ENCODE data around the gene ABCA2. TPM values are rescaled to one million over a fixed set of nuclear protein-coding genes. Genes with fewer than 3 reads are reported as not detected.

The ABCA2 gene
- total and polyA plus RNA-seq, 9 of the 15 experiments (the other 6 are each of a cell fraction or from before 2014, with no cell fraction given): 0.69 to 16.3 (median 6.1) TPM; not detected in 2

DNA sequence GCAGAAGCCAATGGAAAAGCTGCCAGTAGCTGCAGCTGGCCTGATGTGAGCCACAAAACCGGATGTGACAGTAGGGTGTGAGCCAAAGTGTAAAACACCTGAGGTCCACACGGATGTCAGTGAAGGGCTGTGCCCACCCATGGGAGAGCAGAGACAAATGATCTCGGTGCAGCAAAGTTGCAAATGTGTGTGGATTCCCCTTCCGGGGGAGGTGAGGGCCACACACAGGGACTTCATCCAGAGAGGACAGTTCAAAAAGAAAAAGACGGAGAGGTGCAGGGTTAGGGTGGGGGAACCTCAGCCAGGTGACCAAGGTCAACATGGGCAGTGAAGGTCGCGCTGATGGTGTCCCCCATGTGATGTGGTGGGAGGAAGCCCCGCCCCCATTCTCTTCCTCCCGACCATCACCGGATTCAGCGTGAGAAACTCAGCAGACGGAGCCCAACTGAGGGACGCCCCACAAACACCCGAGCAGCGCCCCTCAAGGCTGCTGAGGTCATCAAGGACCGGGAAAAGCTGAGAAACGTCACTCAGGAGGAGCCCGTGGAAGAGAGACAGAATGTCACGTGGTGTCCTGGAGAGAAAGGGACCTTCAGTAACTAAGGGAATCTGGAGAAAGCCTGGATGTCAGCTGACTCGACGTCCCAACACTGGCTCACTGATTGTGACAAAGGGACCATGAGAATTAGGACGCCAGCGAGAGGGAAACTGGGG is 62.1 kb downstream of the ABCA2 start:
- peak overlapping the region; percentile 55 for H3K4me2 ChIP-seq (ENCODE audit: insufficient read depth, low read length)
- H3K36me3 ChIP-seq (ENCODE audit: control insufficient read depth, insufficient read depth, low read length): no peaks in the 10 kb centered on the region
- DNase-seq (ENCODE audit: extremely low read depth in 1 of 4, low spot score in 3 of 4): peak; percentile 32 to 56 (median 48)
- peak overlapping the region; percentile 96 for H2AFZ ChIP-seq (ENCODE audit: low read depth, low read length)
- FAIRE-seq: peak; percentile 88
- no peak; the same call in 1 of the 3 replicates for ATAC-seq
- 20% methylated on average over 23 of the region's 23 CpGs for WGBS (ENCODE audit: insufficient coverage, low coverage, missing lambda C conversion rate)
- no peaks in the 10 kb centered on the region for H4K20me1 ChIP-seq (replicated peaks; ENCODE audit: control insufficient read depth, insufficient read depth, low read length)
- POLR2A ChIA-PET: interaction anchor here (0.7 to 0.9 kb wide), 2 partner anchors 11 to 106 kb away, joined by 3 read pairs; no protein-coding TSS in a partner anchor
- H3K79me2 ChIP-seq (ENCODE audit: control insufficient read depth, insufficient read depth, low read length): no peaks in the 10 kb centered on the region
- intact Hi-C loops (cut with micrococcal nuclease) (no loop called here), in situ Hi-C loops (cut with MboI) (no loop called here)
- H3K27ac ChIP-seq (ENCODE audit: extremely low read depth, low read depth, low read length): peak overlapping the region; percentile 38; the same call in 1 of the 3 replicates
- H3K9me3 ChIP-seq (replicated peaks; ENCODE audit: control insufficient read depth, insufficient read depth, low read depth, low read length): no peaks in the 10 kb centered on the region
- H3K27me3 ChIP-seq (ENCODE audit: control insufficient read depth in 2 of 2, insufficient read depth in 2 of 2, low read length in 2 of 2): no peaks in the 10 kb centered on the region
- peaks cover 26 to 80% of the 10 kb centered on the region in 2 experiments; a peak in 4 of 5 replicates for H3K4me1 ChIP-seq (replicated peaks in 1 of 2; ENCODE audit: control insufficient read depth in 2 of 2, insufficient read depth in 2 of 2, low read length in 2 of 2)
- H3K9me1 ChIP-seq (ENCODE audit: control insufficient read depth, insufficient read depth, low read length): no peaks in the 10 kb centered on the region
- CTCF ChIA-PET (ENCODE audit: low intra/inter-chr PET ratio): no interaction called here
- H3K4me3 ChIP-seq: no peak overlapping the region
- H3K9ac ChIP-seq (ENCODE audit: insufficient read depth in 1 of 2, low read depth in 2 of 2, low read length in 2 of 2): peak overlapping the region; percentile 22 to 75; a peak in 2 of 4 replicates
- BruUV-seq (replicated peaks): no TSS peak
- TF ChIP-seq ZZZ3 (IDR thresholded peaks at IDR 0.05) (no peak), TFE3 (CRISPR knock-in tag; IDR thresholded peaks at IDR 0.05) (peak; percentile 92), MGA (IDR thresholded peaks at IDR 0.05) (0 out of 2 replicates have a peak, but pooled peaks have one; percentile 9)
- TF ChIP-seq, protein P1, sequence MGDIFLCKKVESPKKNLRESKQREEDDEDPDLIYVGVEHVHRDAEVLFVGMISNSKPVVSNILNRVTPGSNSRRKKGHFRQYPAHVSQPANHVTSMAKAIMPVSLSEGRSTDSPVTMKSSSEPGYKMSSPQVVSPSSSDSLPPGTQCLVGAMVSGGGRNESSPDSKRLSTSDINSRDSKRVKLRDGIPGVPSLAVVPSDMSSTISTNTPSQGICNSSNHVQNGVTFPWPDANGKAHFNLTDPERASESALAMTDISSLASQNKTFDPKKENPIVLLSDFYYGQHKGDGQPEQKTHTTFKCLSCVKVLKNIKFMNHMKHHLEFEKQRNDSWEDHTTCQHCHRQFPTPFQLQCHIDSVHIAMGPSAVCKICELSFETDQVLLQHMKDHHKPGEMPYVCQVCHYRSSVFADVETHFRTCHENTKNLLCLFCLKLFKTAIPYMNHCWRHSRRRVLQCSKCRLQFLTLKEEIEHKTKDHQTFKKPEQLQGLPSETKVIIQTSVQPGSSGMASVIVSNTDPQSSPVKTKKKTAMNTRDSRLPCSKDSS (IDR thresholded peaks at IDR 0.05; ENCODE audit: low read depth, partially characterized antibody): no peak
